Stimulated activated naive CD4-positive, alpha-beta T cell (primary cell): ENCODE data around the gene WDR31.
"Not testable (repeated sequence)": the region's sequence is repeated elsewhere in the genome, so short reads cannot be mapped to it uniquely, and the experiment has no call there.

Experiments used
- DNase-seq, 6 experiments: peaks; one replicate each; lab custom pipeline; 2025; lab: John Stamatoyannopoulos, UW

WDR31 gene

GRCh38 chr9:113298311-113298710 is 41.8 kb downstream of the WDR31 start:
- DNase-seq, result no peak

- DNase-seq, result no peak
Measured at GRCh38 chr9:113296796-113297558, 43.1 kb downstream of the WDR31 start.

- DNase-seq, result not testable (repeated sequence)
Measured at GRCh38 chr9:113296247-113296646, 43.8 kb downstream of the WDR31 start.

GRCh38 chr9:113293285-113293878 is 46.7 kb downstream of the WDR31 start:
- DNase-seq, result no peak

GRCh38 chr9:113290052-113290607 is 49.9 kb downstream of the WDR31 start:
- DNase-seq, result no peak

GRCh38 chr9:113289091-113289490 is 51.0 kb downstream of the WDR31 start:
- DNase-seq, result no peak

- no peak for DNase-seq
Measured at GRCh38 chr9:113281356-113281755, 58.7 kb downstream of the WDR31 start.

GRCh38 chr9:113278840-113279239 is 61.2 kb downstream of the WDR31 start:
- DNase-seq, result no peak

GRCh38 chr9:113275157-113276131 is 64.6 kb downstream of the WDR31 start, which contains the start of the genes CDC26 and PRPF4:
Gene CDC26 (minus strand): TSS chr9:113275572. CDS start chr9:113272507, 3,065 bp downstream.
Gene PRPF4 (plus strand): TSS chr9:113275658. CDS start chr9:113275744, 86 bp downstream.
- DNase-seq, result peak; percentile 86 to 93 (median 91)

GRCh38 chr9:113274474-113275156 is 65.5 kb downstream of the WDR31 start:
- DNase-seq, result peak in 4 of 6 experiments; percentile 2 to 64 (median 40)

- DNase-seq, result no peak
Measured at GRCh38 chr9:113269871-113270270, 70.2 kb downstream of the WDR31 start.

GRCh38 chr9:113269355-113269754 is 70.7 kb downstream of the WDR31 start:
- DNase-seq, result no peak

GRCh38 chr9:113267911-113268566 is 72.0 kb downstream of the WDR31 start:
- DNase-seq, result no peak

- DNase-seq, result no peak
Measured at GRCh38 chr9:113266174-113266573, 73.9 kb downstream of the WDR31 start.
